Caco-2 (cell line): ENCODE data around the gene RTN3. TPM values are rescaled to one million over a fixed set of nuclear protein-coding genes. Genes with fewer than 3 reads are reported as not detected.

Source experiments
- BruUV-seq: library from RNA; stranded (reverse); fragments of 400-500 nt; replicated peaks from 2 replicates; lab custom pipeline; 2021; lab: Mats Ljungman, UMichigan
- CTCF ChIA-PET: fragments of 300-600 bp; sonication (Branson Sonifier 250); formaldehyde crosslinking; loops from one replicate; lab custom pipeline; 2022; ENCODE audit warnings: antibody characterized with exemption; lab: Charles Lee
- POLR2A ChIA-PET: fragments of 300-600 bp; sonication (Branson Sonifier 250); formaldehyde crosslinking; loops from one replicate; lab custom pipeline; 2022; ENCODE audit warnings: antibody characterized with exemption; lab: Charles Lee
- DNase-seq, 2 experiments: peaks; one replicate each; pipeline versions ENCODE4 v3.0.0 to v3.0.0-alpha.2; 2020 to 2022
- H3K27me3 ChIP-seq: replicated peaks from 2 replicates; pipeline ENCODE4 v1.6.0; 2011; ENCODE audit warnings: low read length; ENCODE audit not compliant: control insufficient read depth, insufficient read depth
- H3K36me3 ChIP-seq: 2 replicates; pipeline ENCODE4 v1.5.1; 2011; ENCODE audit warnings: low read length; ENCODE audit not compliant: control insufficient read depth, insufficient read depth
- H3K4me1 ChIP-seq: fragments of 250-450 bp; sonication (Bioruptor Pico); 2 replicates; pipeline ENCODE4 v1.5.1; 2020; ENCODE audit warnings: mild to moderate bottlenecking
- H3K4me3 ChIP-seq: 2 replicates; pipeline ENCODE4 v1.5.1; 2011; ENCODE audit warnings: low read depth, mild to moderate bottlenecking, control low read depth, low read length
- H3K9me3 ChIP-seq: fragments of 250-450 bp; sonication (Bioruptor Pico); 2 replicates; pipeline ENCODE4 v1.5.1; 2020; ENCODE audit warnings: mild to moderate bottlenecking, moderate library complexity
- H3K27ac Mint-ChIP-seq: one replicate; pipeline ENCODE4 v1.8.0; 2022; ENCODE audit warnings: mixed read lengths; ENCODE audit not compliant: unreplicated experiment
- H3K27me3 Mint-ChIP-seq: one replicate; pipeline ENCODE4 v1.8.0; 2022; ENCODE audit warnings: mixed read lengths; ENCODE audit not compliant: insufficient read depth, unreplicated experiment
- H3K36me3 Mint-ChIP-seq: one replicate; pipeline ENCODE4 v1.8.0; 2022; ENCODE audit warnings: mild to moderate bottlenecking, mixed read lengths; ENCODE audit not compliant: insufficient read depth, unreplicated experiment
- H3K4me1 Mint-ChIP-seq: one replicate; pipeline ENCODE4 v1.8.0; 2022; ENCODE audit warnings: low read depth, mixed read lengths; ENCODE audit not compliant: unreplicated experiment
- H3K4me3 Mint-ChIP-seq: one replicate; pipeline ENCODE4 v1.8.0; 2022; ENCODE audit warnings: mild to moderate bottlenecking, moderate library complexity, mixed read lengths; ENCODE audit not compliant: unreplicated experiment
- H3K9me3 Mint-ChIP-seq: one replicate; pipeline ENCODE4 v1.8.0; 2022; ENCODE audit warnings: mixed read lengths; ENCODE audit not compliant: unreplicated experiment
- CTCF ChIP-seq, 2 experiments: fragments of 200-600 bp in 1 of 2; IDR thresholded peaks; 1 replicate in 1 of 2; 2 replicates in 1 of 2; pipeline versions ENCODE4 v1.5.1 to v1.8.0; 2011 to 2022; ENCODE audit warnings: antibody characterized with exemption in 1 of 2, control low read depth in 1 of 2, inconsistent platforms in 1 of 2, low read depth in 1 of 2, low read length in 1 of 2, mild to moderate bottlenecking in 1 of 2, moderate library complexity in 1 of 2; ENCODE audit not compliant: insufficient read depth in 1 of 2, severe bottlenecking in 1 of 2, unreplicated experiment in 1 of 2
- intact Hi-C: fragments of 100-400 bp; cut with micrococcal nuclease; formaldehyde crosslinking; loops from one replicate; pipeline ENCODE4 v1.10.0; 2022; ENCODE audit not compliant: unreplicated experiment
- total RNA-seq: library from RNA; stranded (reverse); gene quantifications from 2 replicates; pipeline ENCODE4 v1.2.3, GENCODE V29; 2022

Gene RTN3
- total RNA-seq, 1 experiment from 2014 or later, result 179 TPM

- Mint-ChIP-seq H3K9me3 (no peaks in the 10 kb centered on the region), H3K4me3 (no peak overlapping the region), H3K27me3 (no peaks in the 10 kb centered on the region), H3K27ac (no peak overlapping the region), H3K36me3 (no peaks in the 10 kb centered on the region), H3K4me1 (peaks cover 10% of the 10 kb centered on the region)
- ChIA-PET CTCF (no interaction called here), POLR2A (no interaction called here)
- H3K27me3 ChIP-seq, result no peaks in the 10 kb centered on the region
- H3K36me3 ChIP-seq, result no peaks in the 10 kb centered on the region
- intact Hi-C loops, result no loop called here
- peaks cover 25% of the 10 kb centered on the region for H3K4me1 ChIP-seq
- BruUV-seq, result no TSS peak
- no peaks in the 10 kb centered on the region for H3K9me3 ChIP-seq
- peak in 1 of 2 experiments; percentile 37 for DNase-seq
- no peak for TF ChIP-seq CTCF (IDR thresholded peaks at IDR 0.05; ENCODE audit: insufficient read depth in 1 of 2, low read depth in 1 of 2, low read length in 1 of 2, severe bottlenecking in 1 of 2, unreplicated experiment in 1 of 2)
- H3K4me3 ChIP-seq, result no peak overlapping the region
Measured at GRCh38 chr11:63783925-63784592, 102.8 kb downstream of the RTN3 start.

- Mint-ChIP-seq H3K4me1 (peaks cover 9% of the 10 kb centered on the region), H3K36me3 (no peaks in the 10 kb centered on the region), H3K4me3 (no peak overlapping the region), H3K27me3 (no peaks in the 10 kb centered on the region), H3K27ac (no peak overlapping the region), H3K9me3 (no peaks in the 10 kb centered on the region)
- no peak for DNase-seq
- intact Hi-C loops, result no loop called here
- no peak for TF ChIP-seq CTCF (IDR thresholded peaks at IDR 0.05; ENCODE audit: insufficient read depth in 1 of 2, low read depth in 1 of 2, low read length in 1 of 2, severe bottlenecking in 1 of 2, unreplicated experiment in 1 of 2)
- no peaks in the 10 kb centered on the region for H3K36me3 ChIP-seq
- CTCF ChIA-PET, result no interaction called here
- peaks cover 16% of the 10 kb centered on the region for H3K4me1 ChIP-seq
- H3K9me3 ChIP-seq, result no peaks in the 10 kb centered on the region; the same call in 1 of the 2 replicates
- H3K4me3 ChIP-seq, result no peak overlapping the region
- no TSS peak for BruUV-seq
- H3K27me3 ChIP-seq, result no peaks in the 10 kb centered on the region
- POLR2A ChIA-PET, result no interaction called here
Measured at GRCh38 chr11:63785823-63786222, 104.5 kb downstream of the RTN3 start.

- Histone ChIP-seq H3K4me3 (no peak overlapping the region), H3K9me3 (peaks cover 17% of the 10 kb centered on the region), H3K27me3 (no peaks in the 10 kb centered on the region), H3K36me3 (no peaks in the 10 kb centered on the region), H3K4me1 (no peaks in the 10 kb centered on the region)
- no TSS peak for BruUV-seq
- no peaks in the 10 kb centered on the region for H3K27me3 Mint-ChIP-seq
- H3K27ac Mint-ChIP-seq, result no peak overlapping the region
- intact Hi-C loops, result no loop called here
- CTCF ChIA-PET, result no interaction called here
- H3K9me3 Mint-ChIP-seq, result peaks cover 11% of the 10 kb centered on the region
- H3K4me3 Mint-ChIP-seq, result no peak overlapping the region
- TF ChIP-seq CTCF (IDR thresholded peaks at IDR 0.05; ENCODE audit: insufficient read depth in 1 of 2, low read depth in 1 of 2, low read length in 1 of 2, severe bottlenecking in 1 of 2, unreplicated experiment in 1 of 2), result no peak
- no peaks in the 10 kb centered on the region for H3K36me3 Mint-ChIP-seq
- DNase-seq, result no peak
- POLR2A ChIA-PET, result no interaction called here
- no peaks in the 10 kb centered on the region for H3K4me1 Mint-ChIP-seq
Measured at GRCh38 chr11:63791495-63792167, 110.3 kb downstream of the RTN3 start.
